HepG2 (cell line): ENCODE results near the gene ARHGAP10. TPM values are rescaled to one million over a fixed set of nuclear protein-coding genes. Genes with fewer than 3 reads are reported as not detected.

Experiments
- ATAC-seq: fragments of 200-7000 bp; cut with Tn5 transposase; 3 replicates; pipeline ENCODE4 v1.9.1; 2020; ENCODE audit warnings: mild to moderate bottlenecking, moderate library complexity
- BruUV-seq: library from RNA; stranded (reverse); fragments of 400-500 nt; replicated peaks from 2 replicates; lab custom pipeline; 2021; lab: Mats Ljungman, UMichigan
- CTCF ChIA-PET: fragments of 300-600 bp; formaldehyde crosslinking; extraction: SDS; loops from one replicate; lab custom pipeline; 2021; ENCODE audit warnings: low total read pairs, inconsistent platforms, low intra/inter-chr PET ratio; lab: Yijun Ruan, JAX
- POLR2A ChIA-PET: fragments of 350-600 bp; sonication (Branson Sonifier 250); formaldehyde crosslinking; loops from one replicate; lab custom pipeline; 2020; ENCODE audit warnings: antibody characterized with exemption, inconsistent platforms; lab: Yijun Ruan, JAX
- DNase-seq: peaks from one replicate; pipeline ENCODE4 v3.0.0-alpha.2; 2015; ENCODE audit warnings: low spot score
- FAIRE-seq: peaks from 3 replicates; lab custom pipeline; 2011; peaks lifted over from hg19 to GRCh38; lab: Jason Lieb, UNC
- H2AFZ ChIP-seq: one replicate; pipeline ENCODE4 v1.6.1; 2011; ENCODE audit warnings: low read length, inconsistent platforms
- H3K27ac ChIP-seq: fragments of 300-600 bp; 3 replicates; pipeline ENCODE4 v1.8.0; 2011; ENCODE audit warnings: mixed run types, mild to moderate bottlenecking, mixed read lengths, low read length, inconsistent platforms; ENCODE audit not compliant: insufficient read depth; ENCODE audit errors: extremely low read length
- H3K27me3 ChIP-seq, 2 experiments: fragments of 200-600 bp in 1 of 2; 2 replicates in 1 of 2; 3 replicates in 1 of 2; pipeline versions ENCODE4 v1.6.0 to v1.8.0; 2011; ENCODE audit warnings: low read length in 2 of 2, mild to moderate bottlenecking in 2 of 2, moderate library complexity in 2 of 2, inconsistent platforms in 1 of 2; ENCODE audit not compliant: insufficient read depth in 2 of 2, control insufficient read depth in 1 of 2
- H3K36me3 ChIP-seq, 2 experiments: fragments of 200-600 bp in 1 of 2; replicated peaks in 1 of 2; 2 replicates in 1 of 2; 3 replicates in 1 of 2; pipeline versions ENCODE4 v1.5.1 to v1.8.0; 2011; ENCODE audit warnings: low read length in 2 of 2, inconsistent platforms in 1 of 2; ENCODE audit not compliant: insufficient read depth in 2 of 2, control insufficient read depth in 1 of 2
- H3K4me1 ChIP-seq: 2 replicates; pipeline ENCODE4 v1.5.1; 2012; ENCODE audit warnings: low read length, inconsistent platforms; ENCODE audit not compliant: insufficient read depth
- H3K4me2 ChIP-seq: 2 replicates; pipeline ENCODE4 v1.6.0; 2011; ENCODE audit warnings: low read depth, low read length, inconsistent platforms
- H3K4me3 ChIP-seq, 3 experiments: fragments of 200-600 bp in 1 of 3; sonication (generic), shearing (Covaris generic) in 1 of 3; replicated peaks in 1 of 3; 2 replicates each; pipeline ENCODE4 v1.5.1; 2011 to 2016; ENCODE audit warnings: low read length in 3 of 3, inconsistent platforms in 2 of 3, low read depth in 2 of 3, mild to moderate bottlenecking in 2 of 3, control low read depth in 1 of 3, mixed read lengths in 1 of 3; ENCODE audit not compliant: insufficient read depth in 1 of 3
- H3K79me2 ChIP-seq: one replicate; pipeline ENCODE4 v1.6.1; 2011; ENCODE audit warnings: low read length, inconsistent platforms; ENCODE audit not compliant: insufficient read depth
- H3K9ac ChIP-seq: 2 replicates; pipeline ENCODE4 v1.6.0; 2011; ENCODE audit warnings: mild to moderate bottlenecking, low read depth, low read length, inconsistent platforms; ENCODE audit not compliant: insufficient read depth
- H3K9me3 ChIP-seq: 2 replicates; pipeline ENCODE4 v1.5.1; 2012; ENCODE audit warnings: mild to moderate bottlenecking, low read length
- H4K20me1 ChIP-seq: 2 replicates; pipeline ENCODE4 v1.6.0; 2011; ENCODE audit warnings: inconsistent platforms, mild to moderate bottlenecking, low read length, moderate library complexity; ENCODE audit not compliant: insufficient read depth
- ATM ChIP-seq: fragments of 450-650 bp; IDR thresholded peaks from 2 replicates; pipeline ENCODE4 v1.7.1; 2017; ENCODE audit warnings: mild to moderate bottlenecking, borderline replicate concordance
- JARID2 ChIP-seq: sonication (generic); formaldehyde crosslinking; IDR thresholded peaks from 2 replicates; pipeline ENCODE4 v1.8.1; 2023; ENCODE audit warnings: missing genetic modification reagents, inconsistent platforms; ENCODE audit not compliant: insufficient replicate concordance
- KLF15 ChIP-seq: sonication (generic); formaldehyde crosslinking; IDR thresholded peaks from 2 replicates; pipeline ENCODE4 v1.8.1; 2023; ENCODE audit warnings: borderline replicate concordance, mild to moderate bottlenecking, inconsistent platforms, missing genetic modification reagents, mixed read lengths
- MAFK ChIP-seq, 2 experiments: IDR thresholded peaks in 1 of 2; conservative IDR thresholded peaks in 1 of 2; 2 replicates each; pipeline ENCODE4 v1.6.1; 2011; ENCODE audit warnings: improper control_type of control experiment in 2 of 2, low read length in 2 of 2
- NAIF1 ChIP-seq: sonication (generic); formaldehyde crosslinking; IDR thresholded peaks from 2 replicates; pipeline ENCODE4 v1.5.0; 2020; ENCODE audit warnings: mild to moderate bottlenecking, missing genetic modification reagents, borderline replicate concordance
- NFE2L2 ChIP-seq: fragments of 150-350 bp; IDR thresholded peaks from 2 replicates; pipeline ENCODE4 v1.6.1; 2014; ENCODE audit warnings: low read length
- SSRP1 ChIP-seq: IDR thresholded peaks from 2 replicates; pipeline ENCODE4 v1.6.1; 2016; ENCODE audit warnings: control low read depth
- TMF1 ChIP-seq: sonication (generic); formaldehyde crosslinking; IDR thresholded peaks from 2 replicates; pipeline ENCODE4 v1.8.1; 2022; ENCODE audit warnings: low read depth, missing genetic modification reagents
- ZBTB7B ChIP-seq: sonication (generic); formaldehyde crosslinking; IDR thresholded peaks from 2 replicates; pipeline ENCODE4 v1.4.0; 2020; ENCODE audit warnings: missing genetic modification reagents
- ZNF557 ChIP-seq: sonication (generic); formaldehyde crosslinking; IDR thresholded peaks from 2 replicates; pipeline ENCODE4 v1.4.0; 2020; ENCODE audit warnings: missing genetic modification reagents
- ZNF615 ChIP-seq: sonication (generic); formaldehyde crosslinking; IDR thresholded peaks from 2 replicates; pipeline ENCODE4 v1.5.0; 2020; ENCODE audit warnings: mild to moderate bottlenecking, missing genetic modification reagents, borderline replicate concordance
- ZNF678 ChIP-seq: sonication (generic); formaldehyde crosslinking; IDR thresholded peaks from 2 replicates; pipeline ENCODE4 v1.4.0; 2020; ENCODE audit warnings: mild to moderate bottlenecking, missing genetic modification reagents
- WGBS: methylation state at CpG from one replicate; pipeline ENCODE4 v1.1.6; 2017; ENCODE audit warnings: low lambda C conversion rate; 5-methylcytosine and 5-hydroxymethylcytosine counted together
- in situ Hi-C: cut with HindIII; loops from 2 replicates; pipeline ENCODE4 v1.10.0; 2017; ENCODE audit warnings: low pct_unique_long_range_greater_than_20kb; ENCODE audit not compliant: extremely low pct_ligation_motif_present
- intact Hi-C: fragments of 100-400 bp; cut with micrococcal nuclease; formaldehyde crosslinking; loops from one replicate; pipeline ENCODE4 v1.10.0; 2022; ENCODE audit not compliant: unreplicated experiment
- polyA plus RNA-seq, 8 experiments: library from polyadenylated mRNA; depleted of rRNA in 3 of 8; stranded (reverse) in 7 of 8; unstranded in 1 of 8; fragments of >200 nt; fragmentation: Illumina TruSeq in 4 of 8; extraction: Trizol in 4 of 8; gene quantifications; 2 replicates each; pipeline versions ENCODE4 v1.2.1 to v1.2.3, GENCODE V29; 2011 to 2016; ENCODE audit warnings: low read depth in 4 of 8, missing spikeins in 1 of 8, mixed read lengths in 1 of 8; ENCODE audit not compliant: insufficient read depth in 1 of 8
- total RNA-seq, 5 experiments: library from RNA; depleted of rRNA; stranded (reverse); fragments of >200 nt; fragmentation: Illumina TruSeq; extraction: Trizol; gene quantifications; 2 replicates each; pipeline ENCODE4 v1.2.3, GENCODE V29; 2016; ENCODE audit warnings: low read depth in 1 of 5
- TF ChIP-seq, protein P1 (sequence below): sonication (generic); formaldehyde crosslinking; IDR thresholded peaks from 2 replicates; pipeline ENCODE4 v1.5.0; 2020; ENCODE audit warnings: mild to moderate bottlenecking, missing genetic modification reagents

ARHGAP10 gene
- total and polyA plus RNA-seq, 2 of the 13 experiments (the other 11 are each of a cell fraction or from before 2014, with no cell fraction given), result 0.45 to 1.6 TPM

- BruUV-seq, result no TSS peak
- Histone ChIP-seq H3K27me3 (no peaks in the 10 kb centered on the region), H3K4me1 (no peaks in the 10 kb centered on the region), H3K79me2 (no peaks in the 10 kb centered on the region), H3K9ac (no peak overlapping the region), H3K4me2 (no peak overlapping the region), H3K9me3 (no peaks in the 10 kb centered on the region), H4K20me1 (no peaks in the 10 kb centered on the region), H2AFZ (no peak overlapping the region), H3K27ac (no peak overlapping the region), H3K4me3 (no peak overlapping the region), H3K36me3 (no peaks in the 10 kb centered on the region)
- 65% methylated on average over 5 of the region's 5 CpGs for WGBS
- DNase-seq, result no peak
- intact Hi-C loops, result no loop called here
- ChIA-PET CTCF (no interaction called here), POLR2A (no interaction called here)
- in situ Hi-C loops, result no loop called here
- FAIRE-seq, result no peak
- TF ChIP-seq MAFK (conservative IDR thresholded peaks at IDR 0.05 in 1 of 2, IDR thresholded peaks at IDR 0.05 in 1 of 2; ENCODE audit: low read length in 2 of 2) (0 out of 4 replicates have a peak, but pooled peaks of 1 of the 2 experiments have one; percentile 8), KLF15 (no peak)
- ATAC-seq, result no peak
Observed at GRCh38 chr4:148065075-148065474, 333.2 kb downstream of the ARHGAP10 start.

- TF ChIP-seq NAIF1 (CRISPR knock-in tag) (no peak), ZBTB7B (no peak), ZNF615 (CRISPR knock-in tag) (no peak), NFE2L2 (no peak), TMF1 (CRISPR knock-in tag) (no peak), ATM (no peak), ZNF557 (CRISPR knock-in tag) (no peak), ZNF678 (CRISPR knock-in tag) (no peak), SSRP1 (CRISPR knock-in tag) (no peak), JARID2 (no peak)
- TF ChIP-seq, protein P1, sequence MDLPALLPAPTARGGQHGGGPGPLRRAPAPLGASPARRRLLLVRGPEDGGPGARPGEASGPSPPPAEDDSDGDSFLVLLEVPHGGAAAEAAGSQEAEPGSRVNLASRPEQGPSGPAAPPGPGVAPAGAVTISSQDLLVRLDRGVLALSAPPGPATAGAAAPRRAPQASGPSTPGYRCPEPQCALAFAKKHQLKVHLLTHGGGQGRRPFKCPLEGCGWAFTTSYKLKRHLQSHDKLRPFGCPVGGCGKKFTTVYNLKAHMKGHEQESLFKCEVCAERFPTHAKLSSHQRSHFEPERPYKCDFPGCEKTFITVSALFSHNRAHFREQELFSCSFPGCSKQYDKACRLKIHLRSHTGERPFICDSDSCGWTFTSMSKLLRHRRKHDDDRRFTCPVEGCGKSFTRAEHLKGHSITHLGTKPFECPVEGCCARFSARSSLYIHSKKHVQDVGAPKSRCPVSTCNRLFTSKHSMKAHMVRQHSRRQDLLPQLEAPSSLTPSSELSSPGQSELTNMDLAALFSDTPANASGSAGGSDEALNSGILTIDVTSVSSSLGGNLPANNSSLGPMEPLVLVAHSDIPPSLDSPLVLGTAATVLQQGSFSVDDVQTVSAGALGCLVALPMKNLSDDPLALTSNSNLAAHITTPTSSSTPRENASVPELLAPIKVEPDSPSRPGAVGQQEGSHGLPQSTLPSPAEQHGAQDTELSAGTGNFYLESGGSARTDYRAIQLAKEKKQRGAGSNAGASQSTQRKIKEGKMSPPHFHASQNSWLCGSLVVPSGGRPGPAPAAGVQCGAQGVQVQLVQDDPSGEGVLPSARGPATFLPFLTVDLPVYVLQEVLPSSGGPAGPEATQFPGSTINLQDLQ (CRISPR knock-in tag), result no peak
- FAIRE-seq, result no peak
- BruUV-seq, result no TSS peak
- H3K9me3 ChIP-seq, result no peaks in the 10 kb centered on the region
- H3K4me3 ChIP-seq, result no peak overlapping the region
- no peak overlapping the region for H3K4me2 ChIP-seq
- no peak overlapping the region for H3K27ac ChIP-seq
- DNase-seq, result no peak
- H3K36me3 ChIP-seq, result no peaks in the 10 kb centered on the region
- no peaks in the 10 kb centered on the region for H3K4me1 ChIP-seq
- no peak overlapping the region for H2AFZ ChIP-seq
- no peak overlapping the region for H3K9ac ChIP-seq
- no peaks in the 10 kb centered on the region for H3K79me2 ChIP-seq
- no peaks in the 10 kb centered on the region for H3K27me3 ChIP-seq
- WGBS, result 58% methylated on average over 3 of the region's 6 CpGs
- ChIA-PET CTCF (no interaction called here), POLR2A (no interaction called here)
- ATAC-seq, result peak; percentile 54
- intact Hi-C loops (no loop called here), in situ Hi-C loops (no loop called here)
- H4K20me1 ChIP-seq, result no peaks in the 10 kb centered on the region
Observed at GRCh38 chr4:148067301-148067916, 335.5 kb downstream of the ARHGAP10 start.
